ENCODE measurements around the gene FRYL. TPM values are rescaled to one million over a fixed set of nuclear protein-coding genes. Genes with fewer than 3 reads are reported as not detected.

The FRYL gene
- polyA plus RNA-seq, 1 donor from 2014 or later = 64.0 TPM

- H3K36me3 ChIP-seq (ENCODE audit: insufficient read depth, low read length) = peaks cover 5% of the 10 kb centered on the region
- no peaks in the 10 kb centered on the region for H3K9me3 ChIP-seq (ENCODE audit: low read length)
- H3K9me2 ChIP-seq (ENCODE audit: insufficient read depth, low read length) = no peaks in the 10 kb centered on the region
- H3K27me3 ChIP-seq (ENCODE audit: insufficient read depth, low read depth, low read length) = no peaks in the 10 kb centered on the region
- peaks cover 3% of the 10 kb centered on the region for H3K79me2 ChIP-seq (replicated peaks; ENCODE audit: insufficient read depth, low read length)
- no peak overlapping the region for H3K4me2 ChIP-seq (ENCODE audit: low read length)
- no peak overlapping the region for H3K4me3 ChIP-seq (ENCODE audit: low read length)
- no peak overlapping the region for H2AFZ ChIP-seq (ENCODE audit: low read depth, low read length)
- no peak overlapping the region for H3K9ac ChIP-seq (ENCODE audit: low read length)
- H4K20me1 ChIP-seq (ENCODE audit: insufficient read depth) = no peaks in the 10 kb centered on the region
- H3F3A ChIP-seq (ENCODE audit: insufficient read depth, low read length, poor library complexity, severe bottlenecking) = no peaks in the 10 kb centered on the region
- no peak overlapping the region for H3K27ac ChIP-seq (ENCODE audit: low read length)
- TF ChIP-seq SMC3 (conservative IDR thresholded peaks at IDR 0.05; ENCODE audit: poor library complexity) = no peak
- TF ChIP-seq REST (IDR thresholded peaks at IDR 0.05; ENCODE audit: borderline replicate concordance) = no peak
- no peak for TF ChIP-seq TAF1 (IDR thresholded peaks at IDR 0.05; ENCODE audit: low read depth)
- no peak for TF ChIP-seq EP300 (conservative IDR thresholded peaks at IDR 0.05; ENCODE audit: poor library complexity, severe bottlenecking)
- TF ChIP-seq MXI1 (conservative IDR thresholded peaks at IDR 0.05; ENCODE audit: poor library complexity, severe bottlenecking) = no peak
- TF ChIP-seq RAD21 (conservative IDR thresholded peaks at IDR 0.05) = no peak
- TF ChIP-seq CTCF (IDR thresholded peaks at IDR 0.05; ENCODE audit: poor library complexity, severe bottlenecking) = no peak
- TF ChIP-seq POLR2AphosphoS5 (IDR thresholded peaks at IDR 0.05) = no peak
- TF ChIP-seq EZH2 (IDR thresholded peaks at IDR 0.05; ENCODE audit: borderline replicate concordance, insufficient read depth, low read length, poor library complexity, severe bottlenecking) = no peak
Observed at GRCh38 chr4:48651914-48652313, 128.2 kb downstream of the FRYL start.

- no peak for TF ChIP-seq EZH2 (IDR thresholded peaks at IDR 0.05; ENCODE audit: borderline replicate concordance, insufficient read depth, low read length, poor library complexity, severe bottlenecking)
- no peak for TF ChIP-seq SMC3 (conservative IDR thresholded peaks at IDR 0.05; ENCODE audit: poor library complexity)
- no peak for TF ChIP-seq MXI1 (conservative IDR thresholded peaks at IDR 0.05; ENCODE audit: poor library complexity, severe bottlenecking)
- TF ChIP-seq RAD21 (conservative IDR thresholded peaks at IDR 0.05) = no peak
- no peak for TF ChIP-seq TAF1 (IDR thresholded peaks at IDR 0.05; ENCODE audit: low read depth)
- no peak for TF ChIP-seq REST (IDR thresholded peaks at IDR 0.05; ENCODE audit: borderline replicate concordance)
- TF ChIP-seq CTCF (IDR thresholded peaks at IDR 0.05; ENCODE audit: poor library complexity, severe bottlenecking) = no peak
- no peak for TF ChIP-seq EP300 (conservative IDR thresholded peaks at IDR 0.05; ENCODE audit: poor library complexity, severe bottlenecking)
- no peak for TF ChIP-seq POLR2AphosphoS5 (IDR thresholded peaks at IDR 0.05)
- no peak overlapping the region for H2AFZ ChIP-seq (ENCODE audit: low read depth, low read length)
- no peaks in the 10 kb centered on the region for H3K9me2 ChIP-seq (ENCODE audit: insufficient read depth, low read length)
- H4K20me1 ChIP-seq (ENCODE audit: insufficient read depth) = no peaks in the 10 kb centered on the region
- no peak overlapping the region for H3K27ac ChIP-seq (ENCODE audit: low read length)
- no peak overlapping the region for H3K9ac ChIP-seq (ENCODE audit: low read length)
- H3K9me3 ChIP-seq (ENCODE audit: low read length) = no peaks in the 10 kb centered on the region
- no peaks in the 10 kb centered on the region for H3F3A ChIP-seq (ENCODE audit: insufficient read depth, low read length, poor library complexity, severe bottlenecking)
- peaks cover 3% of the 10 kb centered on the region for H3K79me2 ChIP-seq (replicated peaks; ENCODE audit: insufficient read depth, low read length)
- no peak overlapping the region for H3K4me2 ChIP-seq (ENCODE audit: low read length)
- no peak overlapping the region for H3K4me3 ChIP-seq (ENCODE audit: low read length)
- no peaks in the 10 kb centered on the region for H3K27me3 ChIP-seq (ENCODE audit: insufficient read depth, low read depth, low read length)
- H3K36me3 ChIP-seq (ENCODE audit: insufficient read depth, low read length) = peaks cover 5% of the 10 kb centered on the region
Observed at GRCh38 chr4:48649505-48649904, 130.6 kb downstream of the FRYL start.
